Measurements from ENCODE around the gene GALNT17.
"Not testable (repeated sequence)": the region's sequence is repeated elsewhere in the genome, so short reads cannot be mapped to it uniquely, and the experiment has no call there.

GALNT17 gene

DNA sequence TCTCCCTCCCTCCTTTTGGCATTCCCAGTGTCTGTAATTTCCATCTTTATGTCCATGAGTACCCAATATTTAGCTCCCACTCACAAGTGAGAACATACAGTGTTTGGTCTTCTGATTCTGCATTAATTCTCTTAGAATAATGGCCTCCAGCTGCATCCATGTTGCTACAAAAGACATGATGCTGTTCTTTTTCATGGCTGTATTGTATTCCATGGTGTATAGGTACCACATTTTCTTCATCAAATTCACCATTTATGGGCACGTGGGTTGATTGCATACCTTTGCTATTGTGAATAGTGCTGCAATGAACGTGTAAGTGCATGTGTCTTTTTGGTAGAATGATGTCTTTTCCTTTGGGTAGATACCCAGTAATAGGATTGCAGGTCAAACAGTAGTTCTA is 576.8 kb downstream of the GALNT17 start:
- DNase-seq, result no peak

DNA sequence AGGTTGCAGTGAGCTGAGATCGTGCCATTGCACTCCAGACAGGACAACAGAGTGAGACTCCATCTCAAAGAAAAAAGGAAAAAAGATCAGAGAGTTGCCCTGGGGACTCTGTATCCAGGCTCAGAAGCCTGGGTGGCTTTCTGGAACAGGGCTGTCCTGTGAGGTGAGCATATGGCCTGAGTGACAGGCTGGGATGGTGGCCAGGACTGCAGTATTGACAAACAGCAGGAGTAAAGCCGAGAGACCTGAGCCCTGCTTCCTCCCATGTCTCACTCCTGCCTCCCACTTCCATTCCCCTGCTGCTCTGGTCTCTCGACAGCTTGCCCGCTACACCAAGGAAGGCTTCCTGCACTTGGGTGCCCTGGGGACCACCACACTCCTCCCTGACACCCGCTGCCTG is 578.5 kb downstream of the GALNT17 start:
- DNase-seq, result no peak

- no peak for DNase-seq
Measured at GRCh38 chr7:71712653-71713180, 580.8 kb downstream of the GALNT17 start.

DNA sequence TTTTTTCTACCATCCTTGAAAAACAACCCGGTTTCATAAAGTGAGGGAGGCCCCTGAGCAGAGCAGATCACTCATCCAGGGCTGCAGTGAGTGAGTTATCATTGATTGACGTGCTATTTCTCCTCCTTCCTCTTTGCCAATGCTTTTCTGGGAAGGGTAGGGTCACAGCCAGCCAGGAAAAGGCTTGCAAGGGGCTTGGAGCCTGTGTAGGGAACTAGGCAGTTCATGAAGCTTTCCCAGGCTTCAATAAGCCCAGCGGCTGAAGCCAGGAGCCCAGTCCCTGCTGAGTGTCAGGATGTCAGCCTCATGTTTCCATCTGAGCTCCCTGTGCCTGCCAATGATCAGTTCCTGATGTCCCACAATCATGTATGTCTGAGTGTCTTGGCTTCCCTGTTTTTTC is 584.7 kb downstream of the GALNT17 start:
- DNase-seq, result no peak

- DNase-seq, result no peak
Measured at GRCh38 chr7:71718563-71718962, 586.6 kb downstream of the GALNT17 start.

- no peak for DNase-seq
Measured at GRCh38 chr7:71721742-71722141, 589.8 kb downstream of the GALNT17 start.

DNA sequence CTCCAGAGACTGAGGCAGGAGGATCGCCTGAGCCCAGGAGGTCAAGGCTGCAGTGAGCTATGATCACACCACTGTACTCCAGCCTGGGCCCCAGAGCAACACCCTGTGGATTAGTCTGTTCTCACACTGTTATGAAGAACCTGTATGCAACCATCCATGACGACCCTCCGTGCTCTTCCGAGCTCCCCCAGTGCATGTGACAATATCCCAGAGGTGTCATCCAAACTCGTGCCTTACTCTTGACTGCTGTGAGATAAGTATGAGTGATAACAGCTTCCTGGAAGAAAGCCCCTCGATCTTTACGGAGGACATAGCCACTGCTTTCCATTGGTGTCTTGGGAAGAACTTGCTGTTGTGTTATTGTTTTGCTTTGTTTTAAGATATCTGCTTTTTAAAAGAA is 591.9 kb downstream of the GALNT17 start:
- DNase-seq, result no peak

GRCh38 chr7:71727347-71727746 is 595.4 kb downstream of the GALNT17 start:
- no peak for DNase-seq

DNA sequence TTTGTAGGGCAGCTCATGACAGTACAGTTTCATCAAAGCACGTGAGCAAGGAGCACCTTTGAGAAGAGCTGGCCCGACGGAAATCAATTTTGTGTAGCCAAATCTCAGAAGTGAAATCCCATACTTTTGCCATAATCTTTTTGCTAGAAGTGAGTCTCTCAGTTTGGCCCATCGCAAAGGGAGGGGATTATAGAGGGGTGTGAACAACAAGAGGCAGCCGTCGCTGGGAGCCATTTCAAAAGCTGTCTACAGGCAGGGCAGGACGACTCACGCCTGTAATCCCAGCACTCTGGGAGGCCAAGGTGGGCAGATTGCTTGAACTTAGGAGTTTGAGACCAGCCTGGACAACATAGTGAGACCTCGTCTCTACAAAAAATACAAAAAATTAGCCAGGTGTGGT is 599.8 kb downstream of the GALNT17 start:
- no peak for DNase-seq

DNA sequence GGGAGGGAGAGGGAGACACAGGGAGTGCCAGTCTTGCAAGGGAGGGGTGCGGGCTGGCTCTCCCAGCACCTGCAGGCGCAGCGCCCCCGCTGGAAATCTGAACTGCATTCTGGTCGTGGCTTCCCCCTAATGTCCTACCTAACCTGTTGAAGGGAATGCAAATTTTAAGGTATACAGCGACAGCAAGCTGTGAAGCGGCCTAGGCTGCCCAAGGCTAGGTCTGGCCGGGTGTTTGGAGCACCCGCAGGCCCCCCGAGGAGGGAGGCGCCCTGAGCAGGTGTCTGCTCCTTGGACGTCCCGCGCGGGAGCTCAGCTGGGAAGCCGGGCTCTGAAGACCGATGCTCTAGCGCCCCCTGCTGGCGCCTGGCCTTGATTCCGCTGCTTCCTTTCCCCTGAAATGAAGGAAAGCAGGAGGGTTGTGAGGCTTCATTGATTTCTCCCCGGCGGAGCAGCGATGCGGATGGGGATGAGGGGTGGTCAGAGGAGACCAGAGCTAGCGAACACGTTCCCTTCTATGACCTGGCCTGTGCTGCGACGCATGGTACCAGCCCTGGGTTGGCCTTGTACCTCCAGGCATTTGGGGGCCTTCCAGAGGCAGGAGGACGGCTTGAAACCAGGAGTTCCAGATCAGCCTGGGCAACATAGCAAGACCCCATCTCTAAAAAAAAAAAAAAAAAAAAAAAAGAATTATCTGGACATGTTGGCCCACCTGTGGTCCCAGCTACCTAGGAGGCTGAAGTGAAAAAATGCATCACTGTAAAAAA is 601.3 kb downstream of the GALNT17 start:
- DNase-seq, result no peak

GRCh38 chr7:71735961-71736556 is 604.1 kb downstream of the GALNT17 start:
- peak; percentile 13 for DNase-seq

DNA sequence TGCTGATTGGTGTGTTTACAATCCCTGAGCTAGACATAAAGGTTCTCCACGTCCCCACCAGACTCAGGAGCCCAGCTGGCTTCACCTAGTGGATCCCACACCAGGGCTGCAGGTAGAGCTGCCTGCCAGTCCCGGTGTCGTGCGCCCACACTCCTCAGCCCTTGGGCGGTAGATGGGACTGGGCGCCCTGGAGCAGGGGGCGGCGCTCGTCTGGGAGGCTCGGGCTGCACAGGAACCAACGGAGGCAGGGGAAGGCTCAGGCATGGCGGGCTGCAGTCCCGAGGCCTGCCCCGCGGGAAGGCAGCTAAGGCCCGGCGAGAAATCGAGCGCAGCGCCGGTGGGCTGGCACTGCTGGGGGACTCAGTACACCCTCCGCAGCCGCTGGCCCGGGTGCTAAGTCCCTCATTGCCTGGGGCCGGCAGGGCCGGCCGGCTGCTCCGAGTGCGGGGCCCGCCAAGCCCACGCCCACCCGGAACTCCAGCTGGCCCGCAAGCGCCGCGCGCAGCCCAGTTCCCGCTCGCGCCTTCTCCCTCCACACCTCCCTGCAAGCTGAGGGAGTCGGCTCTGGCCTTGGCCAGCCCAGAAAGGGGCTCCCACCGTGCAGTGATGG is 606.1 kb downstream of the GALNT17 start:
- DNase-seq, result not testable (repeated sequence)

GRCh38 chr7:71739520-71740173 is 607.7 kb downstream of the GALNT17 start:
- DNase-seq, result no peak

DNA sequence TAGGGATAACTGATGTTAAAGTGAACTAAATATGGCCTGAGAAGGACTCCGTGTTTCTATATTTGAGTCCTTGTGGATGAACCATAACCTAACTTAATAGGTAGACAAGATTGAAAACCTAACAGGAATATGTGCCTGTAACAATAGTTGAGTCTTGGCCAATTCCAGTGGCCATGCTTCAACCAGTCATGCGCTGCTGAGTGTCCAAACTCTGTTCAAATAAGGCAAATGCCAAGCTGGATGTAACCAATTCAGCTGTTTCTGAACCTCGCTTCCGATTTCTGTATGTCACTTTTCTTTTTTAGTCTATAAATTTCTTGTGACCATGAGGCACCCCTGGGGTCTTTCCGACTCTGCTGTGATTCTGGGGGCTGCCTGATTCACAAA is 608.2 kb downstream of the GALNT17 start:
- no peak for DNase-seq

- no peak for DNase-seq
Measured at GRCh38 chr7:71746006-71746405, 614.1 kb downstream of the GALNT17 start.

DNA sequence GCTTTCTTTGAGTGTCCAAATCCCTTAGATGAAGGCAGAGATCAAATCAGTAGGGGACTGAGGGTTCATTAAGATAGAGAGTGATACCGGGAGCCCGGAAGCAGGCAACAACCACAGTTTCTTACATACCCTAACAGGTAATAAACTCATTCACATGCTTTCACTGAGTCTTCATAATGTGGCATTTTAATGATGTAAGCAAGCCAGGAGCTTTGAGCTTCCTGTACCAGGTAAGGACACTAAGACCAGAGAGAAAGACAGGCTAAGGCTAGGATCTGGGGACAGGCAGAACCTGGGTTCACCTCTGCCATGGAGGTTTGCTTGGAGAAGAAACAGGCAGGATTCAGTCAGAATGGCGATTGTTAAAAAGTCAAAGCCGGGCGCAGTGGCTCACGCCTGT is 618.3 kb downstream of the GALNT17 start:
- no peak for DNase-seq

- no peak for DNase-seq
Measured at GRCh38 chr7:71752171-71752935, 620.4 kb downstream of the GALNT17 start.

DNA sequence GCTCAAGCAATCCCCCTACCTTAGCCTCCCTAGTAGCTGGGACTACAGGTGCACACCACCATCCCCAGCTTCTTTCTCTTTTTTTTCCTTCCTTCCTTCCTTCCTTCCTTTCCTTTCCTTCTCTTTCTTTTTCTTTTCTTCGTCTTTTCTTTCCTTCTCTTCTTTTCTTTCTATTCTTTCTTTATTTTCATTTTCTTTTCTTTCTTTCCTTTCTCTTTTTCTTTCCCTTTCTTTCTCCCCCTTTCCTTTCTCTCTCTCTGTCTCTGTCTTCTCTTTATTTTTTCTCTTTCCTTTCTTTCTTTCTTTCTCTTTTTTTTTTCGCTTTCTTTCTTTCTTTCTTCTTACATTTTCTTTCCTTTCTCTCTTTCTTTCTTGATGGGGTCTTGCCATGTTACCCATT is 621.3 kb downstream of the GALNT17 start:
- DNase-seq, result no peak

GRCh38 chr7:71753956-71754664 is 622.2 kb downstream of the GALNT17 start:
- no peak for DNase-seq

DNA sequence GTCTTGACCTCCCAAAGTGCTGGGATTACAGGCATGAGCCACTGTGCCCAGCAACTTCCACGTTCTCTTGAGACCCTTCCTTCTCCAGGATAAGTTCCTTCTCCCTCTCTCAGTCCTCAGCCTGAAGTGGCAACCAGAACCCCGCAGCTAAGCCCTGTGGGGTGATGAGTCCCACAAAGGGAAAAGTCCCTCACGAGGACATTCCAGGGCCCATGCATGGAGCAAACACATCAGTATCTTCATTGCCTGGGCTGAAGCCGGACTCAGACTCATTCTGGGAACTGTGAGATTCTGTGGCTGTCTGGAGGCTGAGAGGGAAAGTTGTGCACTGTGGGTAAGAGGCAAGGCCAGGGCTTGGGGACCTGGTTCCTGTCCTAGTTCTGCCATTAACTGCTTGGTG is 622.9 kb downstream of the GALNT17 start:
- no peak for DNase-seq

GRCh38 chr7:71761336-71761735 is 629.4 kb downstream of the GALNT17 start:
- no peak for DNase-seq

All from NCI-H1417 treated with DMSO at 0.1 percent for 48 hours (cell line).